Heart right ventricle (tissue), 16 donors: ENCODE results near the gene LRP1B. TPM values are rescaled to one million over a fixed set of nuclear protein-coding genes. Genes with fewer than 3 reads are reported as not detected.

Experiments
- ATAC-seq, 8 donors: fragments of 200-7000 bp; cut with Tn5 transposase; one replicate each; pipeline ENCODE4 v1.9.1; 2020; ENCODE audit warnings: mild to moderate bottlenecking in 8 of 8, moderate library complexity in 8 of 8, moderate number of reproducible peaks in 1 of 8
- DNase-seq, 2 donors: peaks; one replicate each; pipeline ENCODE4 v3.0.0-alpha.2; 2020
- H3K27ac ChIP-seq, 10 donors: fragments of 200-600 bp; sonication (generic) in 2 of 10; one replicate each; pipeline versions ENCODE4 v1.5.0 to v1.8.0; 2020 to 2022; ENCODE audit warnings: mild to moderate bottlenecking in 3 of 10
- H3K27me3 ChIP-seq, 7 donors: fragments of 200-600 bp; one replicate each; pipeline ENCODE4 v1.8.0; 2021 to 2022; ENCODE audit warnings: mild to moderate bottlenecking in 2 of 7
- H3K36me3 ChIP-seq, 9 donors: fragments of 200-600 bp; sonication (generic) in 1 of 9; one replicate each; pipeline versions ENCODE4 v1.5.0 to v1.8.0; 2020 to 2022; ENCODE audit warnings: mild to moderate bottlenecking in 2 of 9
- H3K4me1 ChIP-seq, 9 donors: fragments of 200-600 bp; sonication (generic) in 1 of 9; one replicate each; pipeline versions ENCODE4 v1.5.0 to v1.8.0; 2020 to 2022; ENCODE audit warnings: mild to moderate bottlenecking in 4 of 9
- H3K4me3 ChIP-seq, 10 donors: fragments of 200-600 bp; sonication (generic) in 2 of 10; one replicate each; pipeline versions ENCODE4 v1.5.0 to v1.8.0; 2020 to 2022; ENCODE audit warnings: mild to moderate bottlenecking in 7 of 10, moderate library complexity in 2 of 10
- H3K9me3 ChIP-seq, 11 donors: fragments of 200-600 bp in 10 of 11; sonication (generic) in 2 of 11; one replicate each; pipeline versions ENCODE4 v1.5.0 to v1.8.0; 2013 to 2022; ENCODE audit warnings: mild to moderate bottlenecking in 2 of 11, control low read depth in 1 of 11, moderate library complexity in 1 of 11
- CTCF ChIP-seq, 9 donors: fragments of 200-600 bp; sonication (generic) in 2 of 9; IDR thresholded peaks; one replicate each; pipeline versions ENCODE4 v1.5.0 to v1.8.0; 2021 to 2022; ENCODE audit warnings: antibody characterized with exemption in 9 of 9, mild to moderate bottlenecking in 5 of 9, moderate library complexity in 1 of 9
- WGBS, 2 donors: extraction: QIAGEN DNeasy Blood & Tissue Kit; methylation state at CpG; one replicate each; pipeline ENCODE4 v1.1.7; 2013; ENCODE audit warnings: inconsistent platforms in 1 of 2; 5-methylcytosine and 5-hydroxymethylcytosine counted together
- intact Hi-C, 10 donors: fragments of 100-400 bp; cut with DNase I; formaldehyde crosslinking; loops; one replicate each; pipeline versions ENCODE4 v1.11.1 to v1.14.2; 2022
- polyA plus RNA-seq, 2 donors: library from polyadenylated mRNA; stranded (reverse); fragments of 200-250 nt; gene quantifications; one replicate each; pipeline ENCODE4 v1.2.3, GENCODE V29; 2013
- total RNA-seq, 10 donors: library from RNA; stranded (reverse); fragmentation: NEBNext Ultra II Directional in 3 of 10; extraction: Animal tissue kit (Norgen Biotek cat#: 25700) in 3 of 10; gene quantifications; one replicate each; pipeline versions ENCODE4 v1.2.1 to v1.2.4, GENCODE V29; 2021 to 2023
- donor health status: Arrhythmogenic right ventricular cardiomyopathy.
- donor health status: ischemic (EF 13 %, LVEDD 7.1; RV severe dilation, severe dysfunction).
- donor health status: healthy with polysubstance abuse.
- donor health status: DM: no; HTN: yes; CAD: no.
- donor health status: DM: no; HTN: no; CAD: no.
- donor health status: ischemic (EF 25% LVEDD 6.9; RV normal size, moderate dysfunction).
- donor health status: ischemic (EF 25% LVEDD 5.7; RV mildly dilated, moderate dysfunction).
- donor health status: healthy.
- donor health status: DM: yes; HTN: yes; CAD: no.
- donor health status: Ischemic cardiomyopathy.
- donor health status: ischemic (EF 35%, LVEDD 5.7; RV mildly dilated, moderate dysfunction).
- donor health status: nonischemic (EF 11% LVEDD 7.7; RV severe dilation, severe dysfunction).
- donor health status: DM: yes; HTN: yes; CAD: no.
- donor health status: PGD.
- donor health status: ischemic (EF 29% LVEDD 5.4; RV normal size, mild dysfunction).
- donor health status: nonischemic (EF 23%, LVEDD 6.1; RV moderate dilation, normal function).

LRP1B gene
- total and polyA plus RNA-seq, 12 donors: 0.02 to 0.27 (median 0.14) TPM; not detected in 1

- Histone ChIP-seq H3K9me3 (no peaks in the 10 kb centered on the region), H3K36me3 (no peaks in the 10 kb centered on the region), H3K4me3 (no peak overlapping the region), H3K4me1 (no peaks in the 10 kb centered on the region), H3K27ac (no peak overlapping the region), H3K27me3 (no peaks in the 10 kb centered on the region)
- no peak for DNase-seq
- WGBS, 2 donors: 44 to 63% methylated on average over 2 of the region's 2 CpGs
- no peak for ATAC-seq
- intact Hi-C loops: no loop called here
- TF ChIP-seq CTCF (IDR thresholded peaks at IDR 0.05): no peak
Measured at GRCh38 chr2:141323571-141323970, 807.2 kb downstream of the LRP1B start.

- H3K36me3 ChIP-seq: no peaks in the 10 kb centered on the region
- TF ChIP-seq CTCF (IDR thresholded peaks at IDR 0.05): no peak
- H3K27ac ChIP-seq: no peak overlapping the region
- no peaks in the 10 kb centered on the region for H3K9me3 ChIP-seq
- ATAC-seq (no peak), DNase-seq (no peak)
- no peaks in the 10 kb centered on the region for H3K27me3 ChIP-seq
- intact Hi-C loops: no loop called here
- no peak overlapping the region for H3K4me3 ChIP-seq
- no peaks in the 10 kb centered on the region for H3K4me1 ChIP-seq
Measured at GRCh38 chr2:141317986-141318385, 812.8 kb downstream of the LRP1B start.

GRCh38 chr2:141316606-141317005 is 814.2 kb downstream of the LRP1B start:
- ATAC-seq (no peak), DNase-seq (no peak)
- TF ChIP-seq CTCF (IDR thresholded peaks at IDR 0.05): no peak
- intact Hi-C loops: no loop called here
- Histone ChIP-seq H3K27me3 (no peaks in the 10 kb centered on the region), H3K4me3 (no peak overlapping the region), H3K27ac (no peak overlapping the region), H3K36me3 (no peaks in the 10 kb centered on the region), H3K4me1 (no peaks in the 10 kb centered on the region), H3K9me3 (no peaks in the 10 kb centered on the region)
- WGBS, 2 donors: 87 to 91% methylated on average over 3 of the region's 3 CpGs

- no peak for ATAC-seq
- Histone ChIP-seq H3K4me1 (no peaks in the 10 kb centered on the region), H3K36me3 (no peaks in the 10 kb centered on the region), H3K9me3 (no peaks in the 10 kb centered on the region), H3K4me3 (no peak overlapping the region), H3K27ac (no peak overlapping the region), H3K27me3 (no peaks in the 10 kb centered on the region)
- no peak for TF ChIP-seq CTCF (IDR thresholded peaks at IDR 0.05)
- intact Hi-C loops: no loop called here
- no peak for DNase-seq
- 67 to 77% methylated on average over 3 of the region's 3 CpGs for WGBS, 2 donors
Measured at GRCh38 chr2:141316103-141316502, 814.7 kb downstream of the LRP1B start.

GRCh38 chr2:141313972-141314371 is 816.8 kb downstream of the LRP1B start:
- Histone ChIP-seq H3K9me3 (no peaks in the 10 kb centered on the region), H3K4me1 (no peaks in the 10 kb centered on the region), H3K27ac (no peak overlapping the region), H3K4me3 (no peak overlapping the region), H3K36me3 (no peaks in the 10 kb centered on the region), H3K27me3 (no peaks in the 10 kb centered on the region)
- intact Hi-C loops: no loop called here
- ATAC-seq (no peak), DNase-seq (no peak)
- 90 to 91% methylated on average over 4 of the region's 4 CpGs for WGBS, 2 donors
- TF ChIP-seq CTCF (IDR thresholded peaks at IDR 0.05): no peak
